ENCODE results near the gene HES1. TPM values are rescaled to one million over a fixed set of nuclear protein-coding genes. Genes with fewer than 3 reads are reported as not detected.
A peak's percentile ranks its signal among the peaks of the same experiment; 100 is the strongest.

The HES1 gene
- total and polyA plus RNA-seq, 2 experiments from 2014 or later: 42.7 to 60.8 TPM

DNA sequence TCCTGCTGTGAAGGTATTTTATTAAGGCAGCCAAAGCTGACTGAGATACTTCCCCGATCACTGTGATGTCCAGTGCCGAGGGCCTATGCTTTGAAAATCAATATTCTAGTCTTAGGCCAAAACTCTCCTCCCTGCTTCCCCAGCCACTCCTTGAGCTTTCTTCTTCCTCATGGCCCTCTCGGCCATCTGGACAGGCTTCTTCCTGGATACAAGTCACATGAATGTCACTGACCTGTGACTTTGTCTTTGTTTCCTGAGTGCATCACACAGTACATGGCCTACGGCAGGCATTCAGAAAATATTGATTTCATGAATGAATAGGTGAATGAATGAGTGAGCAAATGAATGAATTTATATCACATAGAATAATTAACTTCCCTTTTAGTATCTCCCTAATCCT is 24.6 kb upstream of the HES1 start (continued):
- TF ChIP-seq, protein P1, sequence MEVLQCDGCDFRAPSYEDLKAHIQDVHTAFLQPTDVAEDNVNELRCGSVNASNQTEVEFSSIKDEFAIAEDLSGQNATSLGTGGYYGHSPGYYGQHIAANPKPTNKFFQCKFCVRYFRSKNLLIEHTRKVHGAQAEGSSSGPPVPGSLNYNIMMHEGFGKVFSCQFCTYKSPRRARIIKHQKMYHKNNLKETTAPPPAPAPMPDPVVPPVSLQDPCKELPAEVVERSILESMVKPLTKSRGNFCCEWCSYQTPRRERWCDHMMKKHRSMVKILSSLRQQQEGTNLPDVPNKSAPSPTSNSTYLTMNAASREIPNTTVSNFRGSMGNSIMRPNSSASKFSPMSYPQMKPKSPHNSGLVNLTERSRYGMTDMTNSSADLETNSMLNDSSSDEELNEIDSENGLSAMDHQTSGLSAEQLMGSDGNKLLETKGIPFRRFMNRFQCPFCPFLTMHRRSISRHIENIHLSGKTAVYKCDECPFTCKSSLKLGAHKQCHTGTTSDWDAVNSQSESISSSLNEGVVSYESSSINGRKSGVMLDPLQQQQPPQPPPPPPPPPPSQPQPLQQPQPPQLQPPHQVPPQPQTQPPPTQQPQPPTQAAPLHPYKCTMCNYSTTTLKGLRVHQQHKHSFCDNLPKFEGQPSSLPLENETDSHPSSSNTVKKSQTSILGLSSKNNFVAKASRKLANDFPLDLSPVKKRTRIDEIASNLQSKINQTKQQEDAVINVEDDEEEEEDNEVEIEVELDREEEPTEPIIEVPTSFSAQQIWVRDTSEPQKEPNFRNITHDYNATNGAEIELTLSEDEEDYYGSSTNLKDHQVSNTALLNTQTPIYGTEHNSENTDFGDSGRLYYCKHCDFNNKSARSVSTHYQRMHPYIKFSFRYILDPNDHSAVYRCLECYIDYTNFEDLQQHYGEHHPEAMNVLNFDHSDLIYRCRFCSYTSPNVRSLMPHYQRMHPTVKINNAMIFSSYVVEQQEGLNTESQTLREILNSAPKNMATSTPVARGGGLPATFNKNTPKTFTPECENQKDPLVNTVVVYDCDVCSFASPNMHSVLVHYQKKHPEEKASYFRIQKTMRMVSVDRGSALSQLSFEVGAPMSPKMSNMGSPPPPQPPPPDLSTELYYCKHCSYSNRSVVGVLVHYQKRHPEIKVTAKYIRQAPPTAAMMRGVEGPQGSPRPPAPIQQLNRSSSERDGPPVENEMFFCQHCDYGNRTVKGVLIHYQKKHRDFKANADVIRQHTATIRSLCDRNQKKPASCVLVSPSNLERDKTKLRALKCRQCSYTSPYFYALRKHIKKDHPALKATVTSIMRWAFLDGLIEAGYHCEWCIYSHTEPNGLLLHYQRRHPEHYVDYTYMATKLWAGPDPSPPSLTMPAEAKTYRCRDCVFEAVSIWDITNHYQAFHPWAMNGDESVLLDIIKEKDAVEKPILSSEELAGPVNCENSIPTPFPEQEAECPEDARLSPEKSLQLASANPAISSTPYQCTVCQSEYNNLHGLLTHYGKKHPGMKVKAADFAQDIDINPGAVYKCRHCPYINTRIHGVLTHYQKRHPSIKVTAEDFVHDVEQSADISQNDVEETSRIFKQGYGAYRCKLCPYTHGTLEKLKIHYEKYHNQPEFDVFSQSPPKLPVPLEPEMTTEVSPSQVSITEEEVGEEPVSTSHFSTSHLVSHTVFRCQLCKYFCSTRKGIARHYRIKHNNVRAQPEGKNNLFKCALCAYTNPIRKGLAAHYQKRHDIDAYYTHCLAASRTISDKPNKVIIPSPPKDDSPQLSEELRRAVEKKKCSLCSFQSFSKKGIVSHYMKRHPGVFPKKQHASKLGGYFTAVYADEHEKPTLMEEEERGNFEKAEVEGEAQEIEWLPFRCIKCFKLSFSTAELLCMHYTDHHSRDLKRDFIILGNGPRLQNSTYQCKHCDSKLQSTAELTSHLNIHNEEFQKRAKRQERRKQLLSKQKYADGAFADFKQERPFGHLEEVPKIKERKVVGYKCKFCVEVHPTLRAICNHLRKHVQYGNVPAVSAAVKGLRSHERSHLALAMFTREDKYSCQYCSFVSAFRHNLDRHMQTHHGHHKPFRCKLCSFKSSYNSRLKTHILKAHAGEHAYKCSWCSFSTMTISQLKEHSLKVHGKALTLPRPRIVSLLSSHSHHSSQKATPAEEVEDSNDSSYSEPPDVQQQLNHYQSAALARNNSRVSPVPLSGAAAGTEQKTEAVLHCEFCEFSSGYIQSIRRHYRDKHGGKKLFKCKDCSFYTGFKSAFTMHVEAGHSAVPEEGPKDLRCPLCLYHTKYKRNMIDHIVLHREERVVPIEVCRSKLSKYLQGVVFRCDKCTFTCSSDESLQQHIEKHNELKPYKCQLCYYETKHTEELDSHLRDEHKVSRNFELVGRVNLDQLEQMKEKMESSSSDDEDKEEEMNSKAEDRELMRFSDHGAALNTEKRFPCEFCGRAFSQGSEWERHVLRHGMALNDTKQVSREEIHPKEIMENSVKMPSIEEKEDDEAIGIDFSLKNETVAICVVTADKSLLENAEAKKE (CRISPR knock-in tag; IDR thresholded peaks at IDR 0.05): no peak
- TF ChIP-seq CREB1 (CRISPR knock-in tag; IDR thresholded peaks at IDR 0.05; ENCODE audit: low read depth): no peak
- no peak for TF ChIP-seq EZH2phosphoT487 (IDR thresholded peaks at IDR 0.05; ENCODE audit: unreplicated experiment)

DNA sequence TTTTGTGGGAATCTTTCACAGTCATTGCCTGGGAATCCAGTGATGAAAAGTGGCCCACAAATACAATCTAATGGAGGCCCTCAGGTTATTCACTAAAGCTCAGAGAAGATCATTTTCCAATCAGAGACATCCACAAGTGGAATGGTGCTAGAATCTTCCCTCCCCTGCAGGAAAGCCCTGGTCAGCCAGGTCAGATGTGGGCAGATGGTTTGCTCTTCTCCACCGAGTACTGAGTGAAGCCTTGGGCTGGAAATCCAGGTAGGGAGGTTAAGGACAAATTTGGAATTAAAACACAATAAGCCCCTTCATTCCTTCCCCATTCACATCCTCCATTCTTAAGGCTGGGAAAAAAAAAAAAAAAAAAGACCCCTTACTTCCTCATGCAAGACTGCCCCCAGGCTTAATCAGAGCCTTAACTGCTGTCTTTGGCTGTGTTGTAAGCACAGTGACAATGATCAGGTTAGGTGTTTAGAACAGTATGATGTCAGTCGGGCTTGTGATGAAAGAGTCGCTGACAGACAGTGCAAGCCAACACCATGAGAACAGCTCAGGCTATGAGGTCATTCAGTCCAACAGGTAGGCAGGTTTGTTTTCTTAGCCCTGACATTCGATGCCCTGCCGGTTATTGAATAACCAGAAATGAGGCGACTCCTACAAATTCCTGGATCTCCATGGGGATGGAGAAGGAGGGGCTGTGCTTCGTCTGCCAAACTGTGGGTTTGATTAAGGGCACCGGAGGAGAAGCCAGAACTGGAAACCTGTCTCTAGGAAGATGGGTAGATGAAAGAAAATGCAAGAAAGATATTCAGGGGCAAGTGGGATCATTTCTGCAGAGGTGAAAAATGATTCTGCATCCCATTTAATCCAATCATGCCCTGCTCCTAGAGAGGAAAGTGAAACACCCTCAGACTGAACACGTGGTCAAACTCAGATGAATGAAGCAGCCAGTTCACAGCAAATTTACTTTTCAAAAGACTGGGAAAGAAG is 23.5 kb upstream of the HES1 start:
- no peaks in the 10 kb centered on the region for H3K27me3 ChIP-seq (ENCODE audit: insufficient read depth)
- no peaks in the 10 kb centered on the region for H4K20me1 ChIP-seq (replicated peaks; ENCODE audit: insufficient read depth)
- no peak overlapping the region for H3K4me3 ChIP-seq
- Mint-ChIP-seq H3K27me3 (ENCODE audit: insufficient read depth, low read depth, poor library complexity) (peaks cover 4% of the 10 kb centered on the region), H3K4me3 (no peak overlapping the region), H3K9me3 (no peaks in the 10 kb centered on the region), H3K36me3 (ENCODE audit: low read depth) (no peaks in the 10 kb centered on the region), H3K4me1 (peaks cover 17% of the 10 kb centered on the region), H3K27ac (no peak overlapping the region)
- ATAC-seq (no peak; the same call in 1 of the 3 replicates), DNase-seq (ENCODE audit: low spot score) (no peak)
- no peaks in the 10 kb centered on the region for H3F3A ChIP-seq (replicated peaks; ENCODE audit: low read depth)
- H3K36me3 ChIP-seq (ENCODE audit: insufficient read depth): no peaks in the 10 kb centered on the region
- H3K9me2 ChIP-seq (ENCODE audit: insufficient read depth): no peaks in the 10 kb centered on the region
- H3K27ac ChIP-seq (ENCODE audit: low read depth): no peak overlapping the region
- H2AFZ ChIP-seq: 0 out of 2 replicates have a peak overlapping the region, but pooled peaks have one; percentile 36
- peaks cover 10% of the 10 kb centered on the region for H3K4me1 ChIP-seq (ENCODE audit: insufficient read depth)
- H3K4me2 ChIP-seq: peak overlapping the region; percentile 47; the same call in 1 of the 2 replicates
- no peaks in the 10 kb centered on the region for H3K79me2 ChIP-seq (replicated peaks; ENCODE audit: insufficient read depth)
- no peak for TF ChIP-seq EZH2phosphoT487 (IDR thresholded peaks at IDR 0.05; ENCODE audit: unreplicated experiment)
- TF ChIP-seq REST (IDR thresholded peaks at IDR 0.05; ENCODE audit: unreplicated experiment): no peak
- no peak for TF ChIP-seq NANOG (IDR thresholded peaks at IDR 0.05; ENCODE audit: borderline replicate concordance)
- TF ChIP-seq JUNB (IDR thresholded peaks at IDR 0.05; ENCODE audit: unreplicated experiment): no peak
